Activated B cell treated with CpG ODN at 0.5 μM for 24 hours (primary cell): Measurements from ENCODE around the gene SHC3. TPM values are rescaled to one million over a fixed set of nuclear protein-coding genes. Genes with fewer than 3 reads are reported as not detected.

Source experiments
- ATAC-seq: fragments of 200-7000 bp; cut with Tn5 transposase; one replicate; pipeline ENCODE4 v1.10.0; 2021; ENCODE audit warnings: low read depth, mild to moderate bottlenecking, moderate library complexity
- CTCF ChIA-PET: fragments of 350-600 bp; sonication (Branson Sonifier 250); formaldehyde crosslinking; loops from one replicate; lab custom pipeline; 2021; ENCODE audit warnings: antibody characterized with exemption; lab: Charles Lee
- POLR2A ChIA-PET: fragments of 350-600 bp; sonication (Branson Sonifier 250); formaldehyde crosslinking; loops from one replicate; lab custom pipeline; 2021; ENCODE audit warnings: antibody characterized with exemption; lab: Charles Lee
- DNase-seq: peaks from one replicate; pipeline ENCODE4 v3.0.0; 2022
- H3K27ac Mint-ChIP-seq: one replicate; pipeline ENCODE4 v1.8.0; 2020; ENCODE audit warnings: mixed read lengths
- H3K27me3 Mint-ChIP-seq: one replicate; pipeline ENCODE4 v1.8.0; 2021; ENCODE audit warnings: mixed read lengths
- H3K36me3 Mint-ChIP-seq: one replicate; pipeline ENCODE4 v1.8.0; 2021; ENCODE audit warnings: low read depth, mixed read lengths
- H3K4me1 Mint-ChIP-seq: one replicate; pipeline ENCODE4 v1.8.0; 2021; ENCODE audit warnings: mixed read lengths
- H3K4me3 Mint-ChIP-seq: one replicate; pipeline ENCODE4 v1.8.0; 2020; ENCODE audit warnings: mild to moderate bottlenecking, mixed read lengths
- H3K9me3 Mint-ChIP-seq: one replicate; pipeline ENCODE4 v1.8.0; 2020; ENCODE audit warnings: mixed read lengths
- intact Hi-C: fragments of 100-400 bp; cut with micrococcal nuclease; formaldehyde crosslinking; loops from one replicate; pipeline ENCODE4 v1.15.1; 2024
- total RNA-seq: library from RNA; stranded (reverse); gene quantifications from 2 replicates; pipeline ENCODE4 v1.2.3, GENCODE V29; 2022
- TF ChIP-seq, protein P1 (sequence below): fragments of 200-600 bp; IDR thresholded peaks from one replicate; pipeline ENCODE4 v1.8.0; 2022; ENCODE audit warnings: antibody characterized with exemption, mild to moderate bottlenecking

Gene SHC3
- total RNA-seq, 1 donor from 2014 or later: not detected

- no peaks in the 10 kb centered on the region for H3K36me3 Mint-ChIP-seq
- CTCF ChIA-PET: no interaction called here
- TF ChIP-seq, protein P1, sequence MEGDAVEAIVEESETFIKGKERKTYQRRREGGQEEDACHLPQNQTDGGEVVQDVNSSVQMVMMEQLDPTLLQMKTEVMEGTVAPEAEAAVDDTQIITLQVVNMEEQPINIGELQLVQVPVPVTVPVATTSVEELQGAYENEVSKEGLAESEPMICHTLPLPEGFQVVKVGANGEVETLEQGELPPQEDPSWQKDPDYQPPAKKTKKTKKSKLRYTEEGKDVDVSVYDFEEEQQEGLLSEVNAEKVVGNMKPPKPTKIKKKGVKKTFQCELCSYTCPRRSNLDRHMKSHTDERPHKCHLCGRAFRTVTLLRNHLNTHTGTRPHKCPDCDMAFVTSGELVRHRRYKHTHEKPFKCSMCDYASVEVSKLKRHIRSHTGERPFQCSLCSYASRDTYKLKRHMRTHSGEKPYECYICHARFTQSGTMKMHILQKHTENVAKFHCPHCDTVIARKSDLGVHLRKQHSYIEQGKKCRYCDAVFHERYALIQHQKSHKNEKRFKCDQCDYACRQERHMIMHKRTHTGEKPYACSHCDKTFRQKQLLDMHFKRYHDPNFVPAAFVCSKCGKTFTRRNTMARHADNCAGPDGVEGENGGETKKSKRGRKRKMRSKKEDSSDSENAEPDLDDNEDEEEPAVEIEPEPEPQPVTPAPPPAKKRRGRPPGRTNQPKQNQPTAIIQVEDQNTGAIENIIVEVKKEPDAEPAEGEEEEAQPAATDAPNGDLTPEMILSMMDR: no peak
- H3K4me1 Mint-ChIP-seq: peaks cover 5% of the 10 kb centered on the region
- no peak for ATAC-seq
- POLR2A ChIA-PET: no interaction called here
- no peaks in the 10 kb centered on the region for H3K9me3 Mint-ChIP-seq
- H3K4me3 Mint-ChIP-seq: no peak overlapping the region
- DNase-seq: no peak
- H3K27me3 Mint-ChIP-seq: no peaks in the 10 kb centered on the region
- H3K27ac Mint-ChIP-seq: no peak overlapping the region
- intact Hi-C loops: no loop called here
These were observed 33.5 kb downstream of the SHC3 start for GRCh38 chr9:89145097-89145496.

DNA sequence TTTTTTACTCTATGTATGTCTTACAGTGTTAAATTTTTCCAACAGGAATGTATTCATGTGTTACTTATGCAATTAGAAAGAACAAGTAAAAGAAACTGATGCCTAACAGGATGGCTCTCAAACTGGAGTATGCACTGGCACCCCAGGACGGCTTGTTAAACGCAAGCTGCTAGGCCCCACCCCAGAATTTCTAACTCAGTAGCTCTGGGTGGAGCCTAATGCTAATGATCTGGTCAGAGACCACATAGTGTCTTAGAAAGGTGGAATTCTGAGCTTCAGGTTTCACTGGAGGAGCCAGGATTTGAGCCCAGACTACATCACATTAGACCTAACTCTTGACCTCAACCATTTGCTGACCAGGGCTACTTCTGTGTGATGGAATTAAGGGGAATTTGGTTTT, 34.4 kb downstream of the SHC3 start:
- ChIA-PET CTCF (no interaction called here), POLR2A (no interaction called here)
- Mint-ChIP-seq H3K9me3 (no peaks in the 10 kb centered on the region), H3K27me3 (no peaks in the 10 kb centered on the region), H3K4me1 (no peaks in the 10 kb centered on the region), H3K27ac (no peak overlapping the region), H3K4me3 (no peak overlapping the region), H3K36me3 (no peaks in the 10 kb centered on the region)
- TF ChIP-seq, protein P1: no peak
- ATAC-seq (no peak), DNase-seq (no peak)
- intact Hi-C loops: no loop called here

- H3K4me3 Mint-ChIP-seq: no peak overlapping the region
- H3K36me3 Mint-ChIP-seq: no peaks in the 10 kb centered on the region
- ATAC-seq (no peak), DNase-seq (no peak)
- TF ChIP-seq, protein P1: no peak
- peaks cover 3% of the 10 kb centered on the region for H3K27me3 Mint-ChIP-seq
- H3K27ac Mint-ChIP-seq: no peak overlapping the region
- no peaks in the 10 kb centered on the region for H3K9me3 Mint-ChIP-seq
- ChIA-PET CTCF (no interaction called here), POLR2A (no interaction called here)
- intact Hi-C loops: no loop called here
- no peaks in the 10 kb centered on the region for H3K4me1 Mint-ChIP-seq
These were observed 35.4 kb downstream of the SHC3 start for GRCh38 chr9:89143266-89143665.

DNA sequence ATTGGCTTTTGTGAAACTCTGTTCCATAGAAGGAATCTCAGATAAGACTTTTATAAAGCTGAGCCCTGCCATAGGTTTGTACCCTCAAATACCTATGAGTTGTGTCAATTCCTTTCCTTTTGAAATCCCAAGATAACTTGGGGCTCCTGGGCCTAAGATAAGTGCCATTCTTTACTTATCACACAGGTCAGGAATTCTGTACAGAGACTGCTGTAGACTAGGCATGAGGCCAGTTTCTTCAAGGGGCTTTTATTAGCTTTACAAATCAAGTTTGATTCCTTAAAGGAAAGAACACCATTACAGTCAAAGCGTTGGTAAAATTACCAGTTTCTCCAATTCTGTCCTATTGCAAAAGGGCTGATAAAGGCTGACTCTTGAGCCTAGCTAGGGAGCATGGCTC, 39.2 kb downstream of the SHC3 start:
- ATAC-seq (no peak), DNase-seq (no peak)
- Mint-ChIP-seq H3K4me3 (no peak overlapping the region), H3K9me3 (peaks cover 4% of the 10 kb centered on the region), H3K27me3 (peaks cover 5% of the 10 kb centered on the region), H3K4me1 (no peaks in the 10 kb centered on the region), H3K27ac (no peak overlapping the region), H3K36me3 (no peaks in the 10 kb centered on the region)
- CTCF ChIA-PET: no interaction called here
- intact Hi-C loops: no loop called here
- TF ChIP-seq, protein P1: no peak
- POLR2A ChIA-PET: no interaction called here

GRCh38 chr9:89138463-89139390, 39.9 kb downstream of the SHC3 start:
- H3K27me3 Mint-ChIP-seq: peaks cover 5% of the 10 kb centered on the region

More at GRCh38 chr9:89138463-89139390, 39.9 kb downstream of the SHC3 start:
- ChIA-PET CTCF (no interaction called here), POLR2A (no interaction called here)
- ATAC-seq: no peak
- TF ChIP-seq, protein P1: no peak
- no peak overlapping the region for H3K27ac Mint-ChIP-seq
- peaks cover 4% of the 10 kb centered on the region for H3K9me3 Mint-ChIP-seq
- H3K4me1 Mint-ChIP-seq: no peaks in the 10 kb centered on the region
- intact Hi-C loops: no loop called here
- no peak overlapping the region for H3K4me3 Mint-ChIP-seq
- H3K36me3 Mint-ChIP-seq: no peaks in the 10 kb centered on the region
- DNase-seq: no peak
